Psoas muscle (tissue), 8 donors: Measurements from ENCODE around the gene NGDN. TPM values are rescaled to one million over a fixed set of nuclear protein-coding genes. Genes with fewer than 3 reads are reported as not detected.

ENCODE experiments used
- ATAC-seq, 4 donors: fragments of 200-7000 bp; cut with Tn5 transposase; one replicate each; pipeline ENCODE4 v1.9.1; 2020; ENCODE audit warnings: moderate library complexity in 3 of 4, mild to moderate bottlenecking in 2 of 4
- DNase-seq, 2 donors: peaks; one replicate each; pipeline ENCODE4 v3.0.0-alpha.2; 2020
- H3K27ac ChIP-seq: fragments of 200-600 bp; one replicate; pipeline ENCODE4 v1.8.0; 2022
- H3K27me3 ChIP-seq, 3 donors: fragments of 200-600 bp in 1 of 3; one replicate each; pipeline versions ENCODE4 v1.6.1 to v1.8.0; 2013 to 2022; ENCODE audit warnings: low read length in 2 of 3, mild to moderate bottlenecking in 2 of 3, moderate library complexity in 1 of 3; ENCODE audit not compliant: insufficient read depth in 3 of 3
- H3K36me3 ChIP-seq, 2 donors: fragments of 200-600 bp in 1 of 2; one replicate each; pipeline versions ENCODE4 v1.6.1 to v1.8.0; 2013 to 2022; ENCODE audit warnings: low read depth in 1 of 2, mild to moderate bottlenecking in 1 of 2, moderate library complexity in 1 of 2; ENCODE audit not compliant: insufficient read depth in 1 of 2
- H3K4me1 ChIP-seq: fragments of 200-600 bp; one replicate; pipeline ENCODE4 v1.8.0; 2022
- H3K4me3 ChIP-seq: fragments of 200-600 bp; one replicate; pipeline ENCODE4 v1.8.0; 2022; ENCODE audit warnings: mild to moderate bottlenecking
- H3K9me3 ChIP-seq: fragments of 200-600 bp; one replicate; pipeline ENCODE4 v1.8.0; 2022
- CTCF ChIP-seq: fragments of 200-600 bp; IDR thresholded peaks from one replicate; pipeline ENCODE4 v1.8.0; 2022; ENCODE audit warnings: antibody characterized with exemption
- WGBS, 3 donors: extraction: QIAGEN DNeasy Blood & Tissue Kit; methylation state at CpG; one replicate each; pipeline versions ENCODE4 v1.1.6 to v1.1.7; 2013; 5-methylcytosine and 5-hydroxymethylcytosine counted together
- intact Hi-C, 2 donors: fragments of 100-400 bp; cut with DNase I; formaldehyde crosslinking; loops; one replicate each; pipeline versions ENCODE4 v1.11.0 to v1.14.2; 2022
- polyA plus RNA-seq, 3 donors: library from polyadenylated mRNA; stranded (reverse); fragments of 200-250 nt; gene quantifications; one replicate each; pipeline ENCODE4 v1.2.3, GENCODE V29; 2013
- total RNA-seq, 4 donors: library from RNA; stranded (reverse); fragmentation: NEBNext Ultra II Directional in 2 of 4; extraction: Animal tissue kit (Norgen Biotek cat#: 25700) in 2 of 4; gene quantifications; one replicate each; pipeline versions ENCODE4 v1.2.1 to v1.2.4, GENCODE V29; 2021 to 2023
- donor health status: healthy with polysubstance abuse.
- donor health status: DM: no; HTN: no; CAD: no; lungs with moderate emphysema.
- donor health status: Bipolar disorder and iron deficiency.
- donor health status: healthy.
- donor health status: DM: yes; HTN: yes; CAD: no.
- donor health status: DM: no; HTN: no; CAD: no.
- donor health status: DM: no; HTN: no; CAD: no.
- donor health status: DM: yes; HTN: yes; CAD: no.

The NGDN gene
- total and polyA plus RNA-seq, 7 donors: 20.3 to 91.1 (median 49.9) TPM

- Histone ChIP-seq H3K4me3 (peak overlapping the region; percentile 31), H3K9me3 (no peaks in the 10 kb centered on the region), H3K36me3 (no peaks in the 10 kb centered on the region), H3K27ac (peak overlapping the region; percentile 83), H3K27me3 (no peaks in the 10 kb centered on the region), H3K4me1 (peaks cover 16% of the 10 kb centered on the region)
- ATAC-seq (peak in 2 of 4 donors; percentile 16 to 17), DNase-seq (no peak)
- WGBS, 3 donors: 27 to 32% (median 29%) methylated on average over 6 of the region's 6 CpGs
- intact Hi-C loops: loop anchor here in 1 of 2 donors (5.0 kb wide), 1 partner anchor 37 kb away; the partner anchor contains the start of gene MYH6
- TF ChIP-seq CTCF: no peak
Observed at GRCh38 chr14:23443881-23444280, 25.6 kb upstream of the NGDN start.

- intact Hi-C loops: loop anchor here in 1 of 2 donors (5.0 kb wide), 1 partner anchor 37 kb away; the partner anchor contains the start of gene MYH6
- peak overlapping the region; percentile 83 for H3K27ac ChIP-seq
Observed at GRCh38 chr14:23444314-23444713, 25.2 kb upstream of the NGDN start.

GRCh38 chr14:23445773-23446172, 23.7 kb upstream of the NGDN start:
- DNase-seq (no peak), ATAC-seq (peak; percentile 58 to 69 (median 66))
- whole genome bisulfite sequencing, 3 donors: 33 to 42% (median 38%) methylated on average over 4 of the region's 4 CpGs
- no peaks in the 10 kb centered on the region for H3K9me3 ChIP-seq
- intact Hi-C loops: loop anchor here (5.0 kb wide), 1 partner anchor 118 kb away; no protein-coding TSS in a partner anchor
- no peak for TF ChIP-seq CTCF
- H3K27me3 ChIP-seq: no peaks in the 10 kb centered on the region
- H3K4me3 ChIP-seq: no peak overlapping the region
- H3K36me3 ChIP-seq: no peaks in the 10 kb centered on the region
- H3K4me1 ChIP-seq: peaks cover 16% of the 10 kb centered on the region
- peak overlapping the region; percentile 83 for H3K27ac ChIP-seq

More at GRCh38 chr14:23444314-23444713, 25.2 kb upstream of the NGDN start:
- WGBS, 3 donors: 22 to 24% (median 23%) methylated on average over 1 of the region's 1 CpG
- DNase-seq (no peak), ATAC-seq (peak; percentile 60 to 72 (median 68))
- Histone ChIP-seq H3K27me3 (no peaks in the 10 kb centered on the region), H3K4me3 (peak overlapping the region; percentile 31), H3K9me3 (no peaks in the 10 kb centered on the region), H3K36me3 (no peaks in the 10 kb centered on the region), H3K4me1 (peaks cover 16% of the 10 kb centered on the region)
- no peak for TF ChIP-seq CTCF

- intact Hi-C loops: loop anchor here (5.0 kb wide), 1 partner anchor 119 kb away; no protein-coding TSS in a partner anchor
- peak; percentile 18 for TF ChIP-seq CTCF
- Histone ChIP-seq H3K4me3 (no peak overlapping the region), H3K9me3 (no peaks in the 10 kb centered on the region), H3K36me3 (no peaks in the 10 kb centered on the region), H3K4me1 (peaks cover 14% of the 10 kb centered on the region), H3K27ac (peak overlapping the region; percentile 83), H3K27me3 (no peaks in the 10 kb centered on the region)
- DNase-seq (peak in 1 of 2 donors; percentile 68), ATAC-seq (peak; percentile 68 to 76 (median 72))
- 27 to 38% (median 27%) methylated on average over 4 of the region's 4 CpGs for WGBS, 3 donors
Observed at GRCh38 chr14:23446291-23446851, 23.1 kb upstream of the NGDN start.
